CD4-positive, alpha-beta memory T cell (primary cell): ENCODE data around the gene PPFIBP2. TPM values are rescaled to one million over a fixed set of nuclear protein-coding genes. Genes with fewer than 3 reads are reported as not detected.
A peak's percentile ranks its signal among the peaks of the same experiment; 100 is the strongest.

Source experiments
- CTCF ChIA-PET: fragments of 350-600 bp; sonication (Branson Sonifier 250); formaldehyde crosslinking; loops from one replicate; lab custom pipeline; 2021; ENCODE audit warnings: inconsistent platforms; ENCODE audit not compliant: partially characterized antibody; lab: Charles Lee
- POLR2A ChIA-PET: fragments of 350-600 bp; sonication (Branson Sonifier 250); formaldehyde crosslinking; loops from one replicate; lab custom pipeline; 2021; ENCODE audit not compliant: partially characterized antibody; lab: Charles Lee
- DNase-seq, 5 donors: peaks; one replicate each; pipeline versions ENCODE4 v3.0.0 to v3.0.0-alpha.2; 2020 to 2022; ENCODE audit warnings: mixed read lengths in 1 of 5
- H3K27ac ChIP-seq: one replicate; pipeline ENCODE4 v1.7.0; 2013; ENCODE audit warnings: low read depth, low read length
- H3K27me3 ChIP-seq: 2 replicates; pipeline ENCODE4 v1.7.0; 2013; ENCODE audit warnings: mild to moderate bottlenecking, low read length, moderate library complexity; ENCODE audit not compliant: insufficient read depth
- H3K36me3 ChIP-seq: 2 replicates; pipeline ENCODE4 v1.7.0; 2013; ENCODE audit warnings: mild to moderate bottlenecking, low read length, moderate library complexity; ENCODE audit not compliant: insufficient read depth
- H3K4me1 ChIP-seq: 2 replicates; pipeline ENCODE4 v1.7.0; 2013; ENCODE audit warnings: mild to moderate bottlenecking, low read length, moderate library complexity; ENCODE audit not compliant: insufficient read depth
- H3K4me3 ChIP-seq, 2 donors: one replicate each; pipeline ENCODE4 v1.7.0; 2013; ENCODE audit warnings: low read length in 2 of 2, mild to moderate bottlenecking in 1 of 2
- H3K9me3 ChIP-seq, 2 donors: one replicate each; pipeline ENCODE4 v1.7.0; 2013; ENCODE audit warnings: low read length in 2 of 2, control low read depth in 1 of 2; ENCODE audit not compliant: control insufficient read depth in 1 of 2
- H3K27ac Mint-ChIP-seq, 7 donors: one replicate each; pipeline ENCODE4 v1.8.0; 2020 to 2021; ENCODE audit warnings: mixed read lengths in 7 of 7, mild to moderate bottlenecking in 6 of 7, inconsistent platforms in 3 of 7, moderate library complexity in 3 of 7
- H3K27me3 Mint-ChIP-seq, 2 donors: one replicate each; pipeline ENCODE4 v1.8.0; 2020 to 2021; ENCODE audit warnings: mixed read lengths in 2 of 2
- H3K36me3 Mint-ChIP-seq, 2 donors: one replicate each; pipeline ENCODE4 v1.8.0; 2020 to 2021; ENCODE audit warnings: mixed read lengths in 2 of 2, inconsistent platforms in 1 of 2, mild to moderate bottlenecking in 1 of 2
- H3K4me1 Mint-ChIP-seq, 4 donors: one replicate each; pipeline ENCODE4 v1.8.0; 2020 to 2021; ENCODE audit warnings: mixed read lengths in 4 of 4, mild to moderate bottlenecking in 1 of 4
- H3K4me3 Mint-ChIP-seq, 8 donors: one replicate each; pipeline ENCODE4 v1.8.0; 2020 to 2021; ENCODE audit warnings: mixed read lengths in 8 of 8, mild to moderate bottlenecking in 7 of 8, moderate library complexity in 6 of 8, inconsistent platforms in 3 of 8
- H3K9me3 Mint-ChIP-seq, 8 donors: one replicate each; pipeline ENCODE4 v1.8.0; 2020 to 2021; ENCODE audit warnings: mixed read lengths in 8 of 8, mild to moderate bottlenecking in 5 of 8, inconsistent platforms in 3 of 8, moderate library complexity in 1 of 8
- intact Hi-C: fragments of 100-400 bp; cut with micrococcal nuclease; formaldehyde crosslinking; loops from one replicate; pipeline ENCODE4 v1.15.1; 2023
- polyA plus RNA-seq, 2 donors: library from polyadenylated mRNA; unstranded; fragments of 300-500 nt; fragmentation: Illumina TruSeq; gene quantifications; one replicate each; pipeline ENCODE4 v1.2.3, GENCODE V29; 2021
- total RNA-seq, 2 experiments: library from RNA; stranded (reverse); gene quantifications; one replicate each; pipeline ENCODE4 v1.2.3, GENCODE V29; 2021

Gene PPFIBP2
- total and polyA plus RNA-seq, 4 experiments from 2014 or later = 4.0 to 22.0 (median 19.0) TPM

DNA sequence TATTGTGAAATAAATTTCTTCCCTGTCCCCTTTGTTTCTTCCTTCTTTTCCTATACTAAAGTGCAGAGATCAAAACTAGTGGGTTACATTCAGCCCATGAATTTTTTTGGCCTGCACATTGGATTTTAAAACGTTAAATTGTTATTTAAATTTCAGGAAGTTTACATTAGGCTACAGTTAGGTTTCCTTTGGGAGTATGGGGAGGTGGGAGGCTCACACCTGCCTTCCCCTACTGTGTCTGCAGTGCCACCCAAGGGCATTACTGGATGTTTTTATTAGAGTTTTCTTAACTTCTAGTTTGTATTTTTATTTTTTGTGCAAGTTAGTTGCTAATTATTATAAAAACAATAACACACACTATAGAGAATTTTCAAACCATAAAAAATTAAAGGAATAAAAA, 107.8 kb downstream of the PPFIBP2 start:
- CTCF ChIA-PET = no interaction called here
- POLR2A ChIA-PET = no interaction called here
- intact Hi-C loops = no loop called here
- no peak overlapping the region for H3K27ac Mint-ChIP-seq
- no peaks in the 10 kb centered on the region for H3K4me1 Mint-ChIP-seq
- Histone ChIP-seq H3K4me3 (no peak overlapping the region), H3K27ac (no peak overlapping the region), H3K9me3 (no peaks in the 10 kb centered on the region), H3K4me1 (no peaks in the 10 kb centered on the region), H3K27me3 (no peaks in the 10 kb centered on the region), H3K36me3 (no peaks in the 10 kb centered on the region)
- H3K36me3 Mint-ChIP-seq = peaks cover 46 to 63% of the 10 kb centered on the region in 2 donors
- no peaks in the 10 kb centered on the region for H3K9me3 Mint-ChIP-seq
- no peaks in the 10 kb centered on the region for H3K27me3 Mint-ChIP-seq
- no peak overlapping the region for H3K4me3 Mint-ChIP-seq
- DNase-seq = no peak

DNA sequence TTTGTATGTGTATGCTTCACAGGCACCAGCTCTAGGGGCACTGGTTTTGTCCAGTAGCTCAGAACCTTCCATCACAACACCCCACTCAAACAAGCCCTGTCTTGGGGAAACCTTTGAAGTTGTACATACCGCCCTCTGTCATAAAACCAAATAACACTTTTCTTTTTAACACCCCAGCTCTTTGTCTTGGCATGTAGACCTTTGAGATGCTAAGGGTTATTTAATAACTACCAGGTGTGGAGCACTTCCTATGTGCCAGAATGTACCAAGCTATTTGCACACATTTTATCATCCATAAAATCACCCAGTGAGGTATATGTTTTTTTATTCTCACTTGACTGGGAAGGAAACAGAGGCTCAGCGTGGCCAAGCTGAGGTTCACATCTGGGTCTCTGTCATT, 108.9 kb downstream of the PPFIBP2 start:
- peak overlapping the region in 1 of 7 donors; percentile 21 for H3K27ac Mint-ChIP-seq
- peaks cover 48 to 62% of the 10 kb centered on the region in 2 donors for H3K36me3 Mint-ChIP-seq
- no peaks in the 10 kb centered on the region for H3K9me3 Mint-ChIP-seq
- H3K4me1 Mint-ChIP-seq = no peaks in the 10 kb centered on the region
- POLR2A ChIA-PET = no interaction called here
- H3K36me3 ChIP-seq = no peaks in the 10 kb centered on the region
- H3K27ac ChIP-seq = no peak overlapping the region
- H3K9me3 ChIP-seq = no peaks in the 10 kb centered on the region
- CTCF ChIA-PET = no interaction called here
- no peaks in the 10 kb centered on the region for H3K4me1 ChIP-seq
- intact Hi-C loops = no loop called here
- no peak for DNase-seq
- H3K4me3 Mint-ChIP-seq = no peak overlapping the region
- H3K4me3 ChIP-seq = no peak overlapping the region
- no peaks in the 10 kb centered on the region for H3K27me3 ChIP-seq
- H3K27me3 Mint-ChIP-seq = no peaks in the 10 kb centered on the region

DNA sequence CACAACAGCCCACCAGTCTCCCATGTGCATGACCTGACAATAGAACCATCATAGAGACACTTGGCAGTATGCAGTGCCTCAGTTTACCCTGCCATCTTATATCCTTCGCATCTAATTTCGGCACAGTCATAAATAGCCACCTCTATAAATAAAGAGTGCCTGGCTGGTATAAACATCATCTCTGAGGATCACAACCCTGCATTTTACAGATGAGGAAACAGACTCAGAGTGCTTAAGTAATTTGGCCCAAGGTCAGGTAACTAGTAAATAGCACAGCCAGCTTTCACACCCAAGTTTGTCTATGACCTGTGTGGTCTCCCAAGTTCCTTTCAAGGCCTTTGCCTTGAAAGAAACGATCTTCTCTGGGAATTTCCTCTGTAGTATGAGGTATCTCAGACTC, 114.9 kb downstream of the PPFIBP2 start:
- no peak for DNase-seq
- Histone ChIP-seq H3K36me3 (no peaks in the 10 kb centered on the region), H3K27ac (no peak overlapping the region), H3K9me3 (no peaks in the 10 kb centered on the region), H3K4me3 (no peak overlapping the region), H3K27me3 (no peaks in the 10 kb centered on the region), H3K4me1 (no peaks in the 10 kb centered on the region)
- CTCF ChIA-PET = interaction anchor here (1.2 kb wide), 1 partner anchor 186 kb away, joined by 3 read pairs; no protein-coding TSS in a partner anchor
- Mint-ChIP-seq H3K4me1 (no peaks in the 10 kb centered on the region), H3K4me3 (no peak overlapping the region), H3K27me3 (no peaks in the 10 kb centered on the region), H3K9me3 (no peaks in the 10 kb centered on the region), H3K27ac (no peak overlapping the region), H3K36me3 (peaks cover 73 to 78% of the 10 kb centered on the region in 2 donors)
- POLR2A ChIA-PET = no interaction called here
- intact Hi-C loops = no loop called here

DNA sequence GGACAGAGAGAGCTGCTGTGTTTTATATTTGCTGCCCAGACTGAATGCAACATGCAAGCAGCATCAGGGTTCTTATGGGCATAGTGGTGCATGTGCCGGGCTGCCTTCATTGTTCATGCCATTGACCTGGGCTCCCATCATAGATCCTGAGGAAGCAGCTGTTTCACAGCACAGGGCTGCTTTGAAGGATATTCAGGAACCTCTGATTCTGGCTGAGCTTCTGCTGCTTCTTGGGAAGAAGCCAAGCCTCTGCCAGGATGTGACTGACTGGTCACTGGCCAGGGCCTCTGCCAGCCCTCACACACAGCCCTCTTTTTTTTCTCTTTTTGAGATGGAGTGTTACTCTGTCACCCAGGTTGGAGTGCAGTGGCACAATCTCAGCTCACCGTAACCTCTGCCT, 116.2 kb downstream of the PPFIBP2 start:
- no peak overlapping the region for H3K4me3 ChIP-seq
- Mint-ChIP-seq H3K27me3 (no peaks in the 10 kb centered on the region), H3K4me1 (no peaks in the 10 kb centered on the region), H3K4me3 (no peak overlapping the region), H3K9me3 (no peaks in the 10 kb centered on the region), H3K36me3 (peaks cover 75 to 82% of the 10 kb centered on the region in 2 donors), H3K27ac (no peak overlapping the region)
- intact Hi-C loops = no loop called here
- DNase-seq = no peak
- ChIA-PET POLR2A (no interaction called here), CTCF (interaction anchor here (1.1 kb wide), 1 partner anchor 65 kb away, joined by 4 read pairs; no protein-coding TSS in a partner anchor)
- no peaks in the 10 kb centered on the region for H3K9me3 ChIP-seq
- no peak overlapping the region for H3K27ac ChIP-seq
- H3K27me3 ChIP-seq = no peaks in the 10 kb centered on the region
- no peaks in the 10 kb centered on the region for H3K36me3 ChIP-seq
- no peaks in the 10 kb centered on the region for H3K4me1 ChIP-seq

- no peak overlapping the region for H3K4me3 Mint-ChIP-seq
- Histone ChIP-seq H3K4me1 (no peaks in the 10 kb centered on the region), H3K4me3 (no peak overlapping the region), H3K36me3 (no peaks in the 10 kb centered on the region), H3K27me3 (no peaks in the 10 kb centered on the region), H3K9me3 (no peaks in the 10 kb centered on the region), H3K27ac (no peak overlapping the region)
- H3K9me3 Mint-ChIP-seq = no peaks in the 10 kb centered on the region
- H3K4me1 Mint-ChIP-seq = no peaks in the 10 kb centered on the region
- ChIA-PET CTCF (interaction anchor here (1.1 to 1.2 kb wide), 2 partner anchors 13 to 33 kb away, joined by 3 read pairs; no protein-coding TSS in a partner anchor), POLR2A (no interaction called here)
- intact Hi-C loops = no loop called here
- H3K27me3 Mint-ChIP-seq = no peaks in the 10 kb centered on the region
- no peak for DNase-seq
- no peak overlapping the region for H3K27ac Mint-ChIP-seq
- peaks cover 76 to 92% of the 10 kb centered on the region in 2 donors for H3K36me3 Mint-ChIP-seq
Observed at GRCh38 chr11:7632211-7632610, 118.4 kb downstream of the PPFIBP2 start.

GRCh38 chr11:7635137-7635536, 121.3 kb downstream of the PPFIBP2 start:
- no peak overlapping the region for H3K4me3 Mint-ChIP-seq
- peaks cover 73 to 92% of the 10 kb centered on the region in 2 donors for H3K36me3 Mint-ChIP-seq
- no peaks in the 10 kb centered on the region for H3K4me1 Mint-ChIP-seq
- intact Hi-C loops = no loop called here
- H3K9me3 Mint-ChIP-seq = no peaks in the 10 kb centered on the region
- DNase-seq = no peak
- no peaks in the 10 kb centered on the region for H3K4me1 ChIP-seq
- H3K27ac Mint-ChIP-seq = no peak overlapping the region
- H3K27me3 Mint-ChIP-seq = no peaks in the 10 kb centered on the region
- no peak overlapping the region for H3K4me3 ChIP-seq
- POLR2A ChIA-PET = no interaction called here
- no peaks in the 10 kb centered on the region for H3K27me3 ChIP-seq
- CTCF ChIA-PET = no interaction called here
- H3K27ac ChIP-seq = no peak overlapping the region
- H3K36me3 ChIP-seq = no peaks in the 10 kb centered on the region
- no peaks in the 10 kb centered on the region for H3K9me3 ChIP-seq

DNA sequence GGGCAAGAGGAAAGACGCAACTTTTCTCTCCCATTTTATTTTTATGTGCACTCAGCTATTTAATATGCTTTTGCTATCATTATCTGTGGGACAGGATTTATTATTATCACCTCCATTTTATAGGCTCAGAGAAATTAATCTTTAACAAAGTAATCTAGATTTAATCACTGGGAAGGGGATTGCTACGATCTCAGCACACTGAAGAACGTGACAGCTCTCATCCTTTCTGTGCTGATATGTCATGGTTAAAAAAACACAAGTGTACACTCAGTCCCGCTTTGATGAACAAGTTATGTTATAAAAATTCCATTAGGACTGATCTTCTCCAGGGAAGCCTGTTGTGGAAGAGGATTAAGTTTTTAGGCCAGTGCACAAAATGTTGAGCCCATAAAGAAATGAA, 121.9 kb downstream of the PPFIBP2 start:
- peaks cover 75 to 90% of the 10 kb centered on the region in 2 donors for H3K36me3 Mint-ChIP-seq
- no peaks in the 10 kb centered on the region for H3K27me3 Mint-ChIP-seq
- H3K36me3 ChIP-seq = no peaks in the 10 kb centered on the region
- no peaks in the 10 kb centered on the region for H3K4me1 Mint-ChIP-seq
- ChIA-PET POLR2A (no interaction called here), CTCF (no interaction called here)
- H3K4me3 Mint-ChIP-seq = no peak overlapping the region
- H3K9me3 Mint-ChIP-seq = no peaks in the 10 kb centered on the region
- H3K4me3 ChIP-seq = no peak overlapping the region
- no peaks in the 10 kb centered on the region for H3K4me1 ChIP-seq
- H3K27ac Mint-ChIP-seq = no peak overlapping the region
- DNase-seq = no peak
- no peak overlapping the region for H3K27ac ChIP-seq
- intact Hi-C loops = no loop called here
- H3K27me3 ChIP-seq = no peaks in the 10 kb centered on the region
- H3K9me3 ChIP-seq = no peaks in the 10 kb centered on the region

GRCh38 chr11:7636350-7636749, 122.6 kb downstream of the PPFIBP2 start:
- intact Hi-C loops = no loop called here
- peak overlapping the region in 1 of 7 donors; percentile 9 for H3K27ac Mint-ChIP-seq
- ChIA-PET CTCF (no interaction called here), POLR2A (no interaction called here)
- no peaks in the 10 kb centered on the region for H3K9me3 ChIP-seq
- no peak overlapping the region for H3K4me3 Mint-ChIP-seq
- H3K4me1 ChIP-seq = no peaks in the 10 kb centered on the region
- H3K4me1 Mint-ChIP-seq = no peaks in the 10 kb centered on the region
- no peaks in the 10 kb centered on the region for H3K9me3 Mint-ChIP-seq
- peaks cover 79 to 89% of the 10 kb centered on the region in 2 donors for H3K36me3 Mint-ChIP-seq
- no peaks in the 10 kb centered on the region for H3K36me3 ChIP-seq
- no peaks in the 10 kb centered on the region for H3K27me3 Mint-ChIP-seq
- no peak for DNase-seq
- no peaks in the 10 kb centered on the region for H3K27me3 ChIP-seq
- no peak overlapping the region for H3K27ac ChIP-seq
- H3K4me3 ChIP-seq = no peak overlapping the region
